A204.1 (cell line): ENCODE results near the gene IFRD2.

Experiments
- FAIRE-seq: peaks from 2 replicates; lab custom pipeline; 2012; peaks lifted over from hg19 to GRCh38; lab: Jason Lieb, UNC

IFRD2 gene

DNA sequence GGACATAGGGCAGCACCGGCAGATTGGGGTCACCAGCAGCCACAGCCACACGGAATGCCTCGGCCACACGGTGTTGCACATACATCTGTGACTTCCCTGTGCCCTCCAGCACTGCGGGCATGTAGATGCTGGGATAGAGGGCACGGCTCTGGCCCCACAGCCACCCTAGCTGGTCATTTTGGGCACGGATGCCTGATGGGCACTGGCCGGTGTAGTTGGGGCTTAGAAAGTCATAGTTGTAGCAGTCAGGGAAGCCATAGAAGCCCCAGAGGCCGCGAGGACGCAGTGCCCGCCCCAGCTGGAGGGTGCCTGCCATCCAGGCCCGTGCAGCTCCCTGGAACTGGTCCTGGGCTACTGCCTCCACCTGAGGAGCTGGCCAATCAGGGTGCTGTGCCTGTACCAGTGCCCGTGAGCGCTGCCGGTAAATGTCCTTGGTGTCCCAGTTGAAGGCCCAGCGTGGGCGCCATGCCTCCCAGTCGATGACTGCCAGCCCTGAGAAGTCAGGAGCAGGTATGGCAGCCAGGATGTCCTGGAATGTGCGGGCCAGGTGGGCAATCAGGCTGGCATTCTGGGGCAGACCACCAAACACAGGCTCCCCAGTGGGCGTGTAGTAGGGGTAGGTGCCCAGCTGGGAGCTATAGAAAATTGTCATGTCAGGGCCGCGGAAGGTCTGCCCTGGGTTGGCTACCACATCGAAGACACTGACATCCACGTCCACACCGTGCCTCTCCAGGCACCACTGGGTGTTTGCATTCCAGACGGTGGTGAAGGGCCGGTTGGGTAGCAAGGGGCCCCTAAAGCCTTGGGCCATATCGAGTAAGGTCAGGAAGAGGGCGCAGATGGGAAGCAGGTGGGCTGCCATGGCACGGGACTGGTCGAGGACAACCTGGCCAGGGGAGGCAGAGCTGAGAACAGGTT is 10.1 kb upstream of the IFRD2 start:
- no peak for FAIRE-seq

DNA sequence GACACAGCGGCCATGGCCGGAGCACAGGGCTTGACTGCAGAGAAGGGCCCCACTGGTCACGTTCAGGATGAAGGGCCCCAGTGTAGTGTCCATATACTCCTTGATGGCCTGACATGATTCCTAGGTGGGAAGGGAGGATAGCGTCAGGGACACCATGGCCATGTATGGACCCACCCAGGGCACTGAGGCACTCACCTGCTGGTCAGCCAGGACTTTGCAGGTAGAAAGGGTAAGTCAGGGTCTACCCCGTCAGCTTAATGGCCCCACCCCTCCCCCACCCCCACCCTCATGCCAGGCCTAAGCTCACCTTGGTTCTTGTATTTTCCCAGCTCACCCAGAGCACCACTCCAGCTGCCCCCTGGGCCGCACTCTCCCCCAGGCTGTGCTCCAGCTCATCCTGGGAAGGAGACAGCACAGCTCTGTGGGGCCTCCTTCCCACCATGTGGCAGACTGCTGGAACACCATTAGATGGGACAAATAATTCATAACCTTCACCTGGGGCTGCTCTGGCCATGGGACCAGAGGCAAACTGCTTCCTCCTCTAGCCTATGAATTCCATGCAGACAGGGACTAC is 8.5 kb upstream of the IFRD2 start:
- no peak for FAIRE-seq

DNA sequence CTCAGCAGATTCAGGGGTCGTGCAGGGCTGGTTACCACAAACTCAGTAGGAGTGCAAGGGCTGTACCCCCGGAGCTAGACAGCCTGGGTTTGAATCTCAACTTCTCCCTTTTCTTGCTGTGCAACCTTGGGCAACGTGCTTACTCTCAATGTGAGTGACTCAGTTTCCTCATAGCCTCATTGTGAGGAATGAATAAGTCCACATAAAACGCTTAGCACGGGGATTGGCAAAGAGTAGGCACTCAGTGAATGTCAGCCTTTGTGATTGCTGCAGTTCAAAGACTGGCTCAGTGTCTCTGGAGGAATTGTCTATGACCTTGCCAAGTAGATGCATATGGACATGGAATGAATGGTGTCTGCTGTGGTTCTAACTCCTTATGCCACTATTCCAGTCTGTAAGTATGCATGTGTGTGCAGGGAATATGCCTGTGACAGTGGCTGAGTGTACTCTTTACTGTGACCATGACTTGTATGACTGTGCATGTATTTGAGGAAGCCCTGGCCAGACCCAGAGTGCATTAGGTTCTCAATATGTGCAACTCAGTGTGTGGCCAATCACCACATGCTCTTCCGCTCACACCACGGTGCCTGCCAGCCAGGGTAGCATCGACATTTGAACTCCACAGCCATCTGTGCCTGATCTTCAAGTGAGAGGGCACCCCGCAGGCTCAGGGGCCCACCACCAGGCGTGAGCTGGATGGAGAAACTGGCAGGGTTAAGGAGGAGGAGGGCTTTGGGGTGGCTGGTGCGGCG is 7.9 kb upstream of the IFRD2 start:
- no peak for FAIRE-seq

DNA sequence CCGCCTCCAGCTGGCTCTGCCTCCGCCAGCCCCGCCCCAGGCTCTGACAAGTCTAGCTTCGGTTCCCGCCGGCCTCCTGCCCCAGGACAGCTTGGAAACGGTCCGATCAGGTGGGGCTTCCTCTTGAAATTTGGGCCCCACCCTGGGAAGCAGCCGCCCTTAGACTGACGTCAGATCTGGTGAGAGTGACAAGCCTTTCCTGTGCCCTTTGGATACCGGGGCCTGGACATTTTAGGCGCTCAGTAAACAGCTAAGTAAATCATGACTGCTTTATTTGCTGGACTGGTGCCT is 7.4 kb upstream of the IFRD2 start:
- no peak for FAIRE-seq

DNA sequence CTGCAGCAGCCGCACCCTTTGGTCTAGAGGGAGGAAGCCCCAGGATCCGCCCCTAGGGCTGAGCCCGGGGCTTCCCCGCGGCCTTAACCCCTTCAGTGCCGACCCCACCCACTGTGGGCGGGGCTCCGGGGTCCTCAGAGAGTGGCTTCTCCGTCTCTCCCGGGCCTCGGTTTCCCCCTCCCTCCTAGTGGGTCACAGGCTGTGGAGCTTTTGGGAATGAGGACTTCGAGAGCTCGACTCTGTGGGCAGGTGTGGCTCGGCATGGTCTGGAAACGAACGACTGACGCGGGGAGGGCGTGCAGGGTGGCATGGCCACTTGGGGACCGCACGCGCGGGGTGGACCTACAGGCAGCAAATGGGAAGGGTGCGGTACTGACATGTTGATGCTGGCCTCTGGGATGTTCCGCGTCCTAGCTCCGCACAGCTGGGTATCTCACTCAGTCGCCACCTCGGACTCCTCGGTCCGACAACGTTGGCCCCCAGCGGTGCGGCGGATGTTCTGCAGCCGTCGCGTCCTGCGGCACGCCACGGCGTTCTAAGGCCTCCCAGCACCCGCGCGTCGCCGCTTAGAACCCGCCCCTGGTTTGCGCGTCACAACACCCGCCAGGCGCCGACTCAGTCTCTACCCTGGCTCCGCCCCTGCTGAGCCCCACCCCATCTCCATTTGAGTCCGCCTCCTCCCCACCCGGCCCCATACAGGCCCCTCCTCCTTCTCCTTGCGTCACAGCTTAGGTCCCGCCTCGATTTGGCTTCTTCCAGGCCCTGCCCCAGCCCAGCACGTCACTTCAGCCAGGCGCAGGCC is 6.8 kb upstream of the IFRD2 start, which contains the start of the genes HYAL3 and NAA80:
TSS of gene HYAL3 (minus strand) at position 570 of the 802 bp plus-strand sequence. CDS start 3,803 bp downstream, outside the sequence.
TSS of gene NAA80 (minus strand) at position 570 of the 802 bp plus-strand sequence. CDS start 1,942 bp downstream, outside the sequence.
- FAIRE-seq, result peak; percentile 99

DNA sequence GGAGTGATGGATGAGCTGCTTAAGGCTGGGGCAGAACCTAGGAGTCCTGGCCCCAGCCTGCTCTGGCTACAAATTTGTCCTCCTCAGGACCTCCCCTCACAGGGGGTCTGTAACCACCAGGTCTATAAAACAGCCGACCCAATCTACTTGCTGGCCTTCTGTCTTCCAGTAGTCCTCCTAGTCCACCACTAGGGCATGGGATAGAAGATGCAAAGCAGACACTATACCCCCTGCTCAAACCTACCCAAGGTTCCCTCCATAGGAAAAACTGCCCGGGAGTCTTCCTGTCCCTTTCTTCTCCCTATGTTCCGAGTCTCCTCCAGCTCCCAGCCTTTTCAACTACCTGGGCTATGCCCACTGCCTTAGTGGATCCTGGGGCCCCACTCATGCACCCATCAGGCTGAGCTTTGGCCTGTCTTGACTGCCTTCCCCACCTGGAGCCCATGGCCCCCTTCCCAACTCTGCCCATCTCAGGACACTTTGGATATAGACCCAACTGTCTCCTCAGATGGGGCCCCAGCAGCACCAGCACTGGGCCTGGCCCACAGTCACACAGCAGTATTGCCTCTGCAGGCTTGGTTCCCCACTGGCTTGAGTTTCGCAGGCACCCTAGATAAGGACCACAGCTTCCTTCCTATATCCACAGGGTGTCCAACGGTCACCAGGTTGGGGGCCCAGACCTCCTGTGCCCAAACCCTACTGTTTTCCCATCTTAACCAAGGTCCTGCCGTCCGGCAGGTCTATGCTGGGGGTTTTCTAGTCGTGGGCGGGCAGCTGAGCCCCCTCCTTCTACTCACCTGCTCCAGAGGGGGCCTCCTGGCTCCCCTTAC is 5.9 kb upstream of the IFRD2 start:
- no peak for FAIRE-seq

DNA sequence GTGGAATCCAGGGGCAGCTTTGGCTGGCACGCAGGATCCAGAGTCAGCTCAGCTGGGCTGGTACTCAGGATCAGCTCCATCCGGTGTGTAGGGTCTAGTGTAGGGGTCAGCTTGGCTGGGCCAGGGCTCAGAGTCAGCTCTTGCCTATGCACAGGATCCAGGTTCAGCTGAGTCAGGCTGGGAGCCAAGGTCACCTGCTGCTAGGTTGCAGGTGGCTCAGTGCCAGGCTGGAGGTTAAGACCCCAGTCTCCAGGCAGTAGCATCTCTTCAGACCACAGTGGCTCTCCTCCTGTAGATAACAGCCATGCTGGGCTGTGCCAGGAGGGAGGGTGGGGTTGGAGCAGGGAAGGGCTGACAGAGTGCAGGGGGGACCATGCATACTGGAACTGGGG is 5.2 kb upstream of the IFRD2 start:
- FAIRE-seq, result no peak

DNA sequence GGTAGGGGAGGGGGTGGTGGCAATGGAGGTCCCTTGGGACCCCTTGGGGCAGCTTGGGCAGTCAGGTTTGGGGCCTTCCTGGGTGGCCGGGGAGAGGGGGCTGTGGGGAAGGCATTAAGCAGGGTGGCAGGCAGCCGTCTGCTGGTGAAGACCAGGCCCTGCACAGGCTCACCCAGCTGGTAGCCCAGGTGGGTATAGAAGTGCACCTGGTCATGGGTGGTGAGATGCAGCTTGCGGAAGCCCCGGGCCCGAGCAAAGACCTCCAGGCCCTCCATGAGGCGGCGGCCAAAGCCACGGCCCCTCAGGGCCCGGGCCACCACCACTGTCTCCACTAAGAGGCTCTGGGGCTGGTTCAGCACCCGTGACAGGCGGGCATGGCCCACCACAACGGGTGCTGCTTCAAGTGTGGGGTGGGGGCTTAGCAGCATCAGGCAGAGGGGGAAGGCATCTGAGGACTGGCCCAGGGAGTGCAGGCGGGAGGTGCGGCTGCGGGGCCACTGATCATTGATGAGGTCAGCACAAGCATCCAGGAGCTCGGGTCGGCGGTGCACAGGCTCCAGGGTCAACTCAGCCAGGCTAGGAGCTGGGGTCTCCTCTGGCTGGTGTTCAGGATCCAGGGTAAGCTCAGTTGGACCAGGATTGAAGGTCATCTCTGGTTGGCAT is 4.6 kb upstream of the IFRD2 start:
- no peak for FAIRE-seq

DNA sequence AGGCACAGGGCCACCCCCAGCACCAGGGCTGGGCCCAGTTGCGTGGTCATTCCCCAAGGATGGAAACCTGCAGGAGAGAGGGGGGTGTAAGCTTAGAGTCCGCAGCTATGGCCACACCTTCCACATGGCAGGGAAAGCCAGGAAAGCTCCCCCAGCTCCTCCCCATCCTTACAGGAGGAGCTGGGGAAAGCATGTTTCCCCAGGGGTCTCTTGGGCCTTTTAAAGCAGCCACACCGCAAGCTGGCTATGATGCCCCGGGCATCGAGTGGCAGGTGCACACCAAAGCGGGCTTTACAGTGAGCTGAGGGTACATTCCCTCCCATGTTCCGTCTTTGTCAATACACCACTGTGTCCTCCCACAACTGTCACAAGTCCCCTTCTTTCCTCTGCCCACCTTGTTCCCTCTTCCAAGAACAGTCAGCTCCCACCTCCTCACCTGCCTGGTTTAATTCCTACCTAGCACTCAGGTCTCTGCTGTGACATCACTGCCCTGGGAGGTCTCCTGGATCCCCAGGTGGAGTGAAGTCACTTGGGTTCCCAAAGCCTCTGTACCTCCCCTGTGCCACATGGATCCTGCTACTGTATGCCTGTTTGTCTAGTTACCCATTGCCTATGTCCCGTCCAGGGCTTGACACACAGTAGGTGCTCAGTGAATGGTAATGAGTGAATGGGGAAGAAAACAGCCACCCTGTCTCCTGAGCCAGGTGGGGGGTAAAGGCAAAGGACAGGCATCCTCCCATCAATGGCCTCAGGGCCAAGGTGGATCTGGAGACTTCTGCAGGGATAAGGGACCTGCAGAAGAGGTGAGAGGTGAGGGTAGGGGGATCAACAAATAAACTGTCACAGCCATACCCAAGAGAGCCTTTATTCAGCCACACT is 3.6 kb upstream of the IFRD2 start:
- no peak for FAIRE-seq

DNA sequence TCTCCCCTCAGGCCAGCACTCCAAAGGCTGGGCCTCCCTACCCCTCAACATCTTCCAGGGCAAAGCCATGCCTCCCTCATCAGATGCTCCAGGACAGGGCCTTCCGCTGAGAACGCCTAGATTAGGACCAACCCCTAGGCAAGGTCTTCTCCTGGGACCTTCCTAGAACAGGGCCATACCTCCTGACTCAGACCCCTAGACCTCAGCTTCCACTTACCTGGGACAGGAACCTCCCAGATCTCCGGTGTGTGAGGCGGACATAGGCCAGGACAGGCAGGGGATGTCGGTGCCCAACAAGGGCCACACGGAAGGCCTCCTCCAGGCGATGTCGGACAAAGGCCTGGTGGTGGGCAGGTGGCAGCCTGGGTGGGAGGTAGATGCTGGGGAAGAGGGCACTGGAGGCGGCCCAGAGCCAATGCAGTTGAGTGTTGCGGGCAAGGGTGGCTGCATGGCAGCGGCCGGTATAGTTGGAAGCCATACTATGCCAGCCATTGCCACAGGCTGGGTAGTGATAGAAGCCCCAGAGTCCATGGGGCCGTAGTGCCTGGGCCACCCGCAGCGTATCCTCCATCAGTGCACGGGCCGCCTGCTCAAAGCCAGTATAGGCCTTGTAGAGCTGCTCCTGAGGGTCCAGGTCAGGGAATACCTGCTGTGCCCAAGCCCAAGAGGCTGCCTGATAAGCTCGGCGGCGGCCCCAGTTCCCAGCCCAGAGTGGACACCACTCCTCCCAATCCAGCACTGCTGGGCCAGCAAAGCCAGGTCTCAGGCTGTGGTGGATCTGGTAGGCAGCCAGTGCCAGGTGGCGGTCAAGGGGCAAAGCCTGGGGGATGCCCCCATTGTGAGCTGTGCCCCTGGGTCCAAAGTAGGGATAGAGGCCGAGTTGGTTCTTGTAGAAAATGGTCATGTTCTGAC is 2.5 kb upstream of the IFRD2 start:
- no peak for FAIRE-seq

DNA sequence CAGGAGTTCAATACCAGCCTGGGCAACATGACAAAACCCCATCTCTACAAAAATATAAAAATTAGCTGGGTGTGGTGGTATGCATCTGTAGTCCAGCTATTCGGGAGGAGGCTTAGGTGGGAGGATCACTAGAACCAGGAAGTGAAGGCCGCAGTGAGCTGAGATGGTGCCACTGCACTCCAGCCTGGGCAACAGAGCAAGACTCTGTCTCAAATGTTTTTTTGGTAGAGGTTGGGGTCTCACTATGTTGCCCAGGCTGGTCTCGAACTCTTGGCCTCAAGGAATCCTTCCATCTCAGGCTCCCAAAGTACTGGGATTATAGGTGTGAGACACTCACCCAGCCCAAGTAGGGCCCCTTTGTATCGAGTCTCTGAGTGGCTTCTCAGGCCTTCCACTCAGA is 1.9 kb upstream of the IFRD2 start:
- FAIRE-seq, result no peak

DNA sequence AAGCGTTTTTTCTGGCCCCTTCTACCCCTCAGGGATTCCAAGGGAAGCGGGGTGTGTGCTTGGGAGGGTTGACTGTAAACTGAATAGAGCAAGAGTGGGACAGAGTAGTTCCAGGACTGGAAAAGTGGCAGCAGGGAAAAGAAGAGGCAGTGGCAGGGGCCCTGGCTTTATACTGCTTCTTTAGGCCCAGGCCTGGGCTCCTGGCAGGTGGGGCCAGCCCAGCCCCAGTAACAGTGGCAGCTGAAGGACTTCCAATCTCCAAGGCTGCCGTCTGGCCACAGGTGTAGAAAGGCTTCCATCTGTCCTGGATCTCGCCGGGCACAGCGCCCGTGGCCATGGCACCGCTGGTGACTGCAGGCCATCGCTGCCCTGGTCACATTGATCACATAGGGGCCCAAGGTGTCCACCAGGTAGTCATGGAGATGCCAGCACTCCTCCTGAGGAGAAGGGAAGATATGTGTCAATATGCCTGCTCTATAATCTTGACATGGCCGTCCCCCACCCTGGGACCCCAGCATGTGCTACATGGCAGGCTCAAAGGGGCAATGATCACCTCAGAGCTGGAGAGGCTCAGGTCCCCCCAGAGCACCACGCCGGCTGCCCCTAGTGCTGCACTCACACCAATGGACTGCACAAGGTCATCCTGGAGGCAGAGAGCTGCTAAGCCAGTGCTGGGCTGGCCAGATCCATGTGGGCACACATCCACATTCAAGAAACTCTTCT is 1.0 kb upstream of the IFRD2 start:
- no peak for FAIRE-seq

DNA sequence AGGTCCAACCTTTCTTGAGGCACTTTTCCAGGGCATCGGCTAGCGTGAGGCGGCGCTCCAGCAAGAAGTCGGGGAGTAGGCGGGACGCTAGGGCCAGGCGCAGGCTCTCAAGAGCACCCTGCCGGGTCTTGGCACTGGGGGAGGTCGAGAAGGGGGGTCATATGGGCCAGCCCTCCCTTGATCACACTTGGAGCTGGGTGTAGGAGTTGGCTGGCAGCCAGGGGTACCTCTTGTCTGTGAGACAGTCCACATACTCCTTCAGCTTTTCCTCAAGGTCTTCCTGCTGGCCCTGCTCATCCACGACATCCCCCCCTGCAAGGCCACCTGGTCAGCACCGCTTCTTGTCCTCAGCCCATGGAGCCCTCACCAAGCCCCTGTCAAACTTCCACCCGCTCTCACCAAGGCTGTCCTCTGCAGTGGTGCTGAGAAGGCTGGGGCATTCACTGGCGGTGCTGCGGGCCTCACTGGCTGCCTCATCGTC is 2.0 kb downstream of the IFRD2 start:
- FAIRE-seq, result no peak

DNA sequence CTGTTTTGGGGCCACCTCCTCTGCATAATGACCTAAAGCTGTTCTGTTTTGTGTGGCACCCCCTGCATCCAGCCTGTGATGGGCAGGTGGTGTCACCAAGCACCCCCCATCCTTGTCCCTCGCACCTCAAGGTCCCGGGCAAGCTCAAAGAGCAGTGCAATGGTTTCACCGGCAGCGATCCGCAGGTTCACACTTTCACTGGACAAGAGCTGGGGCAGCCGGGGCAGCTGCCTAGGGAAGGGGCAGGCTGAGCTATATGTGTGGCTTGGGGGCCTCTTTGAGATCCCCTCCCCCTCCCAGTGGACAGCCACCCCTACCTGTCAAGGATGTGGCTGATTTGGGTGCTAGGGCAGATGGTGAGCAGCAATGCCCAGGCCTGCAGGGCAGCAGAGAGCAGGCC is 3.1 kb downstream of the IFRD2 start:
- no peak for FAIRE-seq

DNA sequence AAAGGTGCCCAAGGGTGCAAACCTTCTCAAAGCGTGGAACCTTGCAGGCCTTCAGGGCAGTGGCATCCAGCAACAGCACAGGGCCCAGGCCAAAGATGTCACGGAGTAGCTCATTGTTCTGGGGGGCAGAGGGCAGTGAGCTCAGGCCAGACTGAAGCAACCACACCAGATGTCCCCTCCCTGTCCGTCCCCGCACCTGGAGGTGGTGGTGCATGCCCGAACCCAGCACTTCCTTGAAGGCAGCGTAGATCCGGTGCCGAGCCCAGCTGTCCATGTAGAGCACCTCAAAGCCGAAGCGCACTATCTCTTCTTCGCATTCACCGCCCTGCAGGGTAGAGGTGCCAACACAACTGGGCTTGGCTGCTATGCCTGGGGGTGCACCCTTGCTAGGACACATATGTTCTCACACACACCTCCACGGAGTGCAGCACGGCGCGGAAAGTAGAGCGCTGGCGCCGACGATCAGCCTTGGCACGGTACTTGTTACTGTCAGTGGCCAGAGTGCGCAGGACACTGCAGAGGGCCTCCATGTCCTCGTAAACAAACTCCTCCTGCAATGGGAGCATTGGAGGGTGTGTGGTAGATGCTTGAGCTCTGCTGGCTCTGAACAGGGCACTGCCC is 3.7 kb downstream of the IFRD2 start:
- no peak for FAIRE-seq

DNA sequence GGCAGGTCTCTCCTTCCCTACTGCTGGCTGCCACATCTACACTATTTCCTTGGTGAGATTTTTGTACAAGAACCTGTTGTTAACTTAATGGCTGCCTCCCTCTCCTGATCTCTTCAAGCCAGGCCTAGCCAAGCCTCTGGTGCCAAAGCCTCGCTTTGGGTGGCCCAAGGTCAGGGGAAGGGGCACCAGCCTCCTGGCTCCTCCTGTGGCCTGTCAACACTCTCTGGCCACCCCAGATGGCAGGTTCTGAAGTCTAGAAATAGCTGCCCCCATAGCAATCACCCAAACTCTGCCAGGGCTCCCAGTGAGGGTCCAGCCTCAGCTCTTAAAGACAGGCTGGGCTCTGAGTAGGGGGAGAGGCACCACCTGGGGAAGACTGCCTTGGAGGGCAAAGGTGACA is 5.0 kb downstream of the IFRD2 start:
- FAIRE-seq, result no peak
